DMS153 treated with DMSO at 0.1 percent for 48 hours (cell line): ENCODE data around the gene ARHGEF4.

ENCODE experiments used
- DNase-seq: peaks from one replicate; lab custom pipeline; 2025; ENCODE audit not compliant: unreplicated experiment; lab: John Stamatoyannopoulos, UW

ARHGEF4 gene

GRCh38 chr2:131006561-131006960 is 169.8 kb downstream of the ARHGEF4 start:
- DNase-seq = no peak

- DNase-seq = no peak
Measured at GRCh38 chr2:131008967-131009366, 172.3 kb downstream of the ARHGEF4 start.

- no peak for DNase-seq
Measured at GRCh38 chr2:131009713-131010475, 173.2 kb downstream of the ARHGEF4 start.

- DNase-seq = no peak
Measured at GRCh38 chr2:131010566-131010965, 173.9 kb downstream of the ARHGEF4 start.

- no peak for DNase-seq
Measured at GRCh38 chr2:131011486-131011885, 174.8 kb downstream of the ARHGEF4 start.

- DNase-seq = no peak
Measured at GRCh38 chr2:131014141-131014540, 177.4 kb downstream of the ARHGEF4 start.

- no peak for DNase-seq
Measured at GRCh38 chr2:131015764-131016163, 179.1 kb downstream of the ARHGEF4 start.

GRCh38 chr2:131016826-131017741 is 180.4 kb downstream of the ARHGEF4 start:
- no peak for DNase-seq

- DNase-seq = no peak
Measured at GRCh38 chr2:131022731-131023130, 186.0 kb downstream of the ARHGEF4 start.

- no peak for DNase-seq
Measured at GRCh38 chr2:131023758-131024157, 187.0 kb downstream of the ARHGEF4 start.

- DNase-seq = no peak
Measured at GRCh38 chr2:131026919-131027318, 190.2 kb downstream of the ARHGEF4 start.

GRCh38 chr2:131027566-131028528 is 191.1 kb downstream of the ARHGEF4 start:
- DNase-seq = no peak

- DNase-seq = no peak
Measured at GRCh38 chr2:131029812-131030211, 193.1 kb downstream of the ARHGEF4 start.

GRCh38 chr2:131030478-131030971 is 193.8 kb downstream of the ARHGEF4 start:
- peak; percentile 43 for DNase-seq

GRCh38 chr2:131031431-131031841 is 194.7 kb downstream of the ARHGEF4 start:
- no peak for DNase-seq

- no peak for DNase-seq
Measured at GRCh38 chr2:131031875-131032274, 195.2 kb downstream of the ARHGEF4 start.

- no peak for DNase-seq
Measured at GRCh38 chr2:131032393-131032836, 195.7 kb downstream of the ARHGEF4 start.

GRCh38 chr2:131033786-131034121 is 197.0 kb downstream of the ARHGEF4 start:
- DNase-seq = no peak

- no peak for DNase-seq
Measured at GRCh38 chr2:131034122-131035051, 197.7 kb downstream of the ARHGEF4 start.
